ENCODE data around the gene DNAJA4.
A peak's percentile ranks its signal among the peaks of the same experiment; 100 is the strongest.

Gene DNAJA4

DNA sequence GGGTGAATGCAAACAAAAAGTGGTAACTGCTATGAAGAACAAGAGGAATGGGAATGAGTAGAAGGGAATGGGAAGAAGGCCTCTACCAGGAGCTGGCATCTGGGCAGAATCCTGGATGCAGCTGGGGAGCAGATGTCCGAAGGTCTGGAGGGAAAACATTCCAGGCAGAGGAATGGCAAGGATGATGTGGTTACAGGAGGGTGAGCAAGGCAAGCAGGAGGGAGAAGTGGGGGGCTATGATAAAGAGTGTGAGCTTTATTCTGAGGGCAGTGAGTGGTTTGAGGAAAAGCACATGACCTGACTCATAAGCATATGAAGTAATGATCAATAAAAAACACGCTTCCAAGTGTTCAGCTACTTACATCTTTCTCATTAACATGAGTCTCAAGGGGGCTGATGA lies 18.0 kb downstream of the DNAJA4 start:
- DNase-seq, result no peak

DNA sequence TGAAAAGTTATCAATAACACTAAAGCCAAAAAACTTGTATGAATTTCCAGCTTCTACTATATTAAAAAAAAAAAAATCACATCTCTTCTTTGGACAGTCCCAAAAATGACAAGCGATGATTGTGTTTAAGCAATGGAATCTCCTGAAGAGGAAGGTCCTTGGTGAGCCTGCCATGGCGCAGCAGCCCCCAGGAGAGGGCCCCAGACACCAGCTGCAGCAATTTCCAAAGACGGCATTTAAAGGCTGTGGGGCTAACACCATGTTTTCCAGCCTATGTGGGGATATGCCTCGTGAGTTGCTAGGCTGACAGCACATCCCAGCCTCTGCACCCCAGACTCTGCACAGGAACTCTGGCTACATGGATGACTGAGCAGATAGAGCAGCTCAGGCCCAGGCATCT lies 20.4 kb downstream of the DNAJA4 start:
- no peak for DNase-seq

DNA sequence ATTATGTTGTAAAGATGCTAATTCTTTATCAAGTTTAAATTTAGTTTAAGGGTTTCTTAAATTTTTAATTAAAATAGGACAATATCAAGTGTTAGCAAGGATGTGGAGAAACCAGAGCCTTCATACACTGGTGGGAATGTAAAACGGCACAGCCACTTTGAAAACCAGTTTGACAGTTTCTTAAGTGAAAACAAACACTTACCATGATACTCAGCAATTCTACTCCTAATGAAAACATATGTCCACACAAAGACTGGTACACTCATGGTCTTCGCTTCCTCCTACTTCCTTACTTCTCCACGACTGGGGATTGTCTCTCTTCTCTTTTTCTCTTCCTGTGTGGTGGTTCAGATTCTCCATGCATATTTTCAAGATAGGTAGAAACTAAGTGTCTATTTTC lies 25.9 kb downstream of the DNAJA4 start:
- no peak for DNase-seq

DNA sequence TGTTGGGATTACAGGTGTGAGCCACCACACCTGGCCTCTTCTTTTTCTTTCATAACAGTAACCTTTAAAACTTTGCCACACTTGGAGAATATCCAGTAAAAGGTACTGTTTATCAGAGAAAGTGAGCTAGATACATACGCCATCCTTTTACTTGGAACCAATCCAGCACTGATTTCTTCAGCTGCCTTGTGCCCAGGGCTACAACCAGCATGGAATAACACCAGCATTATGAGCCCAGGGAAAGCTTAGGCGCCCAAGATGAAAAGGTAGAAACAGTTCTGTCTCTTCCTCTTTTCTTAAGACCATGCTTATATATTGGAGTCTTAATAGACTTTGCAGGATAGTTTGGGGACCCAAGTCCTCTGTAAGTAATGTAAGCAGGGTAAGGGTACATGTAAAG lies 26.7 kb downstream of the DNAJA4 start:
- no peak for DNase-seq

DNA sequence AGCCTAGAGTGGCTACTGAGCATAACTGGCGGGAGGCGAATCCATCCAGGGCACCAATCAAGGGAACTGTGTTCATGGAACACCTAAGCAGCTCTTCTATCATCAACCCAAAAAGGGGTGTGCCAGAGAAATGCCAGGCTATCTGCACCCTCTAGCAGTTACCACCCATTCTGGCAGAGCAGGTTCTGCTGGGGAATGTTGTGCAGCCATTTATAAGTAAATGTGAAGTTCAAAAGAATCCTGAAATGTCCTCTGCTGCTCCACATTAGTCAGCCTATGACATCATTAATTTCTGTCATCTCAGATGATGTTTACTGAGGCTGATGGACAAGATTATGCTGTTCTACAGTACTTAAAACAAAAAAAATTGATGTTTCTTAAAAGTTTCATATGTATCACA lies 27.3 kb downstream of the DNAJA4 start:
- no peak for DNase-seq

DNA sequence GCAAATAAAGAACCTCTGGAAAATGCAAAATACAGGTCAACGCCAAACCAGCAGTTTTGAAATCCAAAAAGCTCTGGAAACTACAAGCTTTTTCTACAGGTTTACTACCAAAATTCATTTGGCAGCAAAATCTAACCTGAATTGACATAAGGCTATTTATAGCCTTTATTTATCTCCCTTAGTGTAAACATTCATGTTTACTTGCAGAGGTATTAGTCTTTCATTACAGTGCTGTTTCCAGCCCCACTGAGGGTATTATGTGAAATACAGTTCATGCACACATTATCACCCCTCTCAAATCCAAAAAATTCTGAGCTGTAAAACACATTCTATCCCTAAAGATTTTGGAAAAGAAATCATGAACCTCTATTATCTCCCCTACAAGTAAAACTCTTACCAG lies 27.9 kb downstream of the DNAJA4 start:
- DNase-seq, result no peak

DNA sequence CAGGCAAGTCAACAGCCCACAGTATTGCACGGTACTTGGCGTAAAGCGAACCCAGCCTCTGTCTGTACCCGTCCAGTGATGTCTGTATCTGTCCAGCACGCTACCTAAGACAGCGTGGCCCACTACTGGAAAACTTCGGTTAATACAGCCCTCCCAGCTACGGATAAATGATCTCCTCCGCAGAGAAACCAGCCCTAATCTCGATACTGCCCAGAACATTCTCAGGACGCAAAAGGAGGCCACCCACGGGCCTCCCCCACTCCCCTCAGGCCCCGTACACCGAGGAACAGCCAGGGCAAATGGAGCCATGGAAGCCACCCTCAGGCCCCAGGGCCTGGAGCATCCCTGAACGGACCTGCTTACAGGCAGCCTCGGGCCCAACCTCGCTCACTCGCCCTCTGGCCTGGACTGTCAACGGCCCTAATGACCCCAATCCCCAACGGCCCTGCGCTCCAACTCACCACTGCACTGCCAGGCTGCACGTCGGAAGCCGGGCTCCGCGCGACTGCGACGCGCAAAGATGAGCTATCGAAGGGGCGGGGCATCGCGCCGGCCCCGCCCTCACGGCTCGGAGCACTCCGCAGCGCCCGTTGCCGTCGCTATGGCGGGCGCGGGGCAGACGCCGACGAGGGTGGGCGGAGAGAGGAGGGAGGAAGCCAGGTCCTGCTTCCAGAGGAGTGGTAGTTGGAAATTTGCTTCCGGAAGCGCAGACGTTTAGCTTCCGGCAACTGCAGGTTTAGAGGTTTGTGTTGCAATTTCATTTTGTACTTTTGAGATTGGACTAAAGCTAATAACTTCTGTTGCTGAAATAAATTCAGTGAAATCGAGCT lies 35.0 kb downstream of the DNAJA4 start, which contains the start of gene SKIC8:
Gene SKIC8 (minus strand): TSS at position 509 of the 830 bp plus-strand sequence. CDS start 3,923 bp downstream, outside the sequence.
- DNase-seq, result peak; percentile 90

DNA sequence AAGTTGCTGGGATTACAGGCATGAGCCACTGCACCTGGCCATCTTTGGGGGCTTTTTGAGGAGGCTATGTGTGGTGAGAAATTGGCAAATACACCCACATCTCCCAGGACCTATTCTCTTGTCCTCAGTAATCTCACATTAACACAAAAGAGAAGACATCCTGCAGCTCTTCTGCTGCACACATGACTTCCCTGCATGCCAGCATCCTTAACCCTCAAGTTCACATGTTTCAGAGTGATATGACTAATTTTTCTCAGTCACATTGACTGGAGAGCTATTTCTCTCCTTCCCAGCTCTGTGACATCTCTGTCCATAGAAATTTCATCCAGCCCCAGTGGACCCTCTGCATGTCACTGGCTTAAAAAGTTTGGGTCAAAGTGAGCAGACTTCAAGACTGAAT lies 37.0 kb downstream of the DNAJA4 start:
- DNase-seq, result no peak

DNA sequence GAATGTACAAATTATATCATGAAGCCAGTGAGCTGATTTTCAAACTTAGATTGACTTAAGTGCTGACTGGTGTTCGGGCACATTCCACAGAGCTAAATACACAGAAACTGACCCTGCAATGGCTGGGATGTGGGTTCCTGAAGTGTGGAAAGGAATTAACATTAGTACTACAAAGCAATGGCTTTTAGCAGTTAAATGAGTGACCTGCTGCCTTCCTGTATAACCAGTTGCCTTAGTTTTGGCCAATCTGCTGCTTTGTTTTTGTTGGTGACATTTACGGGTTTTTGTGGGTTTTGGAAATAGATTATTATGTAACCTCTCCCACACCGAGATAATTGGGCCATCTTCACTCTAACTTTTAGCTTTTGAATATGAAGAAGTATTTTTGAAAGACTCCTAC lies 37.5 kb downstream of the DNAJA4 start:
- DNase-seq, result no peak

DNA sequence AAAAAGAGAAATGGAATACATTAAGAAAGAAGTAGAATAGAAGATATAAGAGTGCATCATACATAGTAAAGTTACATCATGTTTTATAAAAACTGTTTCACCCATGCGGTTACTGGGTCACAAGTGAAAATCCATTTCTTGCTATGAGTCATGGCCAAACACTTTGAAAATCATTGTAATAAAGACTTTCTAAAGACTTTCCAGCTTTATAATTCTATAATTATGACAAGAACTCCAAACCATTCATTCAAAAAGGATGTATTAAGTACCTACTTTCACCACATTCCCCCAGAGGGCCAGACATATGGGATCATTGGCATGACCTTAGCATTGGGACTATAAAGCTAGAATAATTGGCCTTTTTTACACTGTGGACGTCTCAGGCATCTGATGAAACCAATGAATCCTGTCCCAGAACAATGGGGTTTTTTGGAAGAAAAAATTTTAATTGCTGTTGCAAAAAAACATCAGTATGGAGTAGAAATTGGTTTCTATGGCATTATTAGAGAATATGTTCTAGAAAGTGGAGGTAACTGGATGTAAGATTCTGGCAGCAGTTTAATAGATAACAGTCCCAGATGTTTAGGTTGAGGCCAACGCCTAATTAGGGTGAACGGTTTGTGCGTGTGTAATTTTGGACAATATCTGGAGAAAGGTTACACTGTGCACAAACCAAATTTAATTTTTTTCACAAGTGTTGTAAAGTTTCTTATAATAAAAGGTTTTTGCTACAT lies 38.4 kb downstream of the DNAJA4 start:
- no peak for DNase-seq

DNA sequence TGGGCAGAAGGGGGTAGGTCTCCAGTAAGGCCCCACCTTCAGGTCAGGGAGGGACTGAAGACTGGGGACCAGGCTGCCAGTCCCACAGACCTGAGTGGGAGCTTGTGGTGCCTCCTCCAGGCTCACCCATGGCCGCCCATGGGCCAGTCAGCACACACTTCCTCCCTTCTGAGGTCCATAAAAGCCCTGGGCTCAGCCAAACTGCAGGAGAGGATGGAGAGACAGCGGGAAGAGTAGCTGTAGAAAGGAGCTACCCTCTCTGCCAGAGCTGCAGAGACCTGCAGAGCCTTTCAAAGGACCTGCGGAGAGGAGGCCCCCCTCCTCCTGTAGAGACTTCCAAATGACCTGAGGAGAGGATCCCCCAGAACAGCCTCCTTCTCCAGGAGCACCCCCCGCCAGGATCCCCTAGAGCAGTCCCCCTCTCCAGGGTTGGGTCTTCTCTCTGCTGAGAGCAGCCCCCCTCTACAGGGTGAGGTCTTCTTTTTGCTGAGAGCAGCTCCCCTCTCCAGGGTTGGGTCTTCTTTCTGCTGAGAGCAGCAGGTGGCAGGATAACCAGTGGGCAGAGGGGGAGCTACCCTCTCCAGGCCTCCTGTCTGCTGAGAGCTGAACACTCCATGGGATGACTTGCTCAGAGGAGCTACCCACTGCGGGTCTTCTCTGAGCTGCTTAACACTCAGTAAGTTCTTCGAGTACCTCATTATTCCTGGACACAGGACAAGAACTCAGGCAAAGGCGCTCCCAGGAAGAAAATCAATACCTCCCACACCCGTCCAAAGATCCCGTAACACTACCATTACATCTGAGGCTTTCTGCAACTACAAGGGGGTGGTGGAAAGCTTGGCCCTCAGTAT lies 40.1 kb downstream of the DNAJA4 start:
- no peak for DNase-seq

DNA sequence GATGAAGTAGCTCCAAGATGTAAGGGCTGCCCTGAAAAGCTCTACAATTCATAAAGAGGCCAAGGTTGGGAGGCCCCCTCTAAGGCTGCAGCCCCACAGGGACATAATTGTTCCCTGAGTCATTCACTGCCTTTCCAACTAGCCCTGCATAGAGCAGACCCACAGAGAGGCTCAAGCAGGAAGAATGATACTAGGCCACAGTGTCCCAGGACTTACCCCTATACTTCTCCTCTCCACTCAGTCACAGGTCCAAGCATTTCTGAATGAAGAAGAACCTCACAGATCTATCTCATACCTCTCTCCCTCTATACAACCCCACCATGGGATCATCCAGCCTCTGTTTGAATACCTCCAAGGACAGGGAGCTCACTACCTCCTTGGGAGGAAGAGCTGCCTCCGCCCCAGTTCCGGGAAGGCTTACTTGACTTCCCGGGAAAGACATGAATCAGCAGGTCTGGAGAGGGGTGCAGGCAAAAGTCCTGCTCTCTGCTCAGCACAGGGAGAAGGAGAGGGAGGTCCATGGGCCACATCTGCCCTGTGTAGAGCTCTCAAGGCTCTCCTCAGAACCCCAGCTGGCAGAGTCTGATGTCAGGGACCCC lies 41.9 kb downstream of the DNAJA4 start:
- no peak for DNase-seq

DNA sequence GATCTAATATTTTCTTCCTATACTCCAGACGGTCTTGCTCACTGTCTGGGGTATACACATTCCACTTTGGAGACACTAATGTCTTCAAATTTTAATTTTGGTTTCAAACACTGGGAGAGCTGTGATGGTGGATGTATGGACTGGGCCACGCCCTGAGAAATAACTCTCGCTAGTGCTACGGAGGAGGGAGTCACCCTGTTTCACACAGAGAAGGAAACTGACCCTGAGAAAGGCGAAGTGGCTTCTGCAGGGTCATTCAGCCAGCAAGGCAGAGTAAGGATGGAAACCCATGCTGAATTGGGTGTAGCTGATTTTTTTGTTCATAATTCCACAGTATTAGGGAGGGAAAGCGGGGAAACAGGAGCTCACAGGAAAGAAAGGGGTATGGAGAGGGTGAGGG lies 43.6 kb downstream of the DNAJA4 start:
- peak; percentile 31 for DNase-seq

DNA sequence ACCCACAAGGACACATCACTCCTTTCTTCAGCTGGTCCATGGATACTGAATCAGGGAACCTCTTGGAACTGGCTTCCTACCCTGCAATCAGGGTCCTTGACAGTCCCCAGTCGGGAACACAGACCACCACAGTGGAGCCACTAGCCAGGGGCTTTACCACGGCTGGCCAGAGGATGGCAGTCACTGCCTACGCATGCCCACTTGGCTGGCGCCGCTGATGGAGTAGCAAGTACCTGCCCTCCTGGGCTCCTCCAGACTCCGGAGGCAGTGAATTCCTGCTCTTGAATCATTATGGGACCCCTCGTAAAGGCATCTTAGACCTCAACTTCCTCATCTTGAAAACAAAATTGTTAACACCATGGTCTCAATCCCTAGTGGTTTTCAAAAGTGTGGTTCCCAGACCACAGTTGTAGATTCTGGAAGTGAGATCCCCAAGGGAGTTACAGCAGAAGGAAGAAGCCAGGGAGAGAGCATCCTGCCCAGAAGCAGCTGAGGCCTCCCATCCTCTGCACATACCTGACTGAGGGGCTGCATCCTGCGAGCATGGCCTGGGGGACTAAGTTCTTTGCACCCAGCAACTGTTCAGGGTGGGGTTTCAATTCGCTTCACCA lies 44.2 kb downstream of the DNAJA4 start:
- DNase-seq, result peak; percentile 43

DNA sequence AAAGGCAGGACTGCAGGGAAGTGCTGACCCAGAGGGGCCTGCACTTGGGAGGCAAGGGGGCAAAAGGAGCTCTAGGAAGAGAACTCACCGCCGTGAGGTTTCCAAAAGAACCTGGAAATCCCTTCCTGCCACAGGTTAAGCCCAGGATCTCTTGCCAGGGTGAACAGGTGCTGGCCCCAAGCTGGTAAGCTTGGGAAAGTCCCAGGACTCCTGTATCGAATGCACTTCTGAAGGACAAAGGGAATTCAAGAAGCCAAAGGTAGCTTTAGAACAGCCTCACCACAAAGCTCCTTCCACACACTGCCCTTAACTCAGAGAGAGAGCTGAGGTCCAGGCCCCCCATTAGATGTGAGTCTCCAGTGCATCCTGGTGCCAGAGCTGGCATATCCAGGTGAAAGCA lies 46.9 kb downstream of the DNAJA4 start:
- no peak for DNase-seq

DNA sequence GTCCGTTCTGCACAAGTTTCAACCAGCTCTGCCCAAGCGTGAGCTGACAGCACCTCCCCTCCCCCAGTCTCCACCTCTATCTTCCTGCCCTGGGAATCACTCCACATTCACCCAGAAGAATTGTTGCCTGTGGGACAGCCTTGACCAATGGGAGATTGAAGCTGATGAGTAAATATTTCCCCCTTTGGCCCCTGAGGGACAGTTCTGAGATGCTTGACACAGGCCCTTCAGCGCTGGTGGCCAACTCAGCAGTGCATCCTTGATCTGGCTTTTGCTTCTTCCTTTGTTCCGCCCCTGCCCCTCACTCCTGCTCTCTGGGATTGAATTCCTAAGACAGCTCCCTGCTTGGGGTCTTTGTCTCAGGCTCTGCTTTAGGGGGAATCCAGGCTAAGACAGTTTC lies 48.2 kb downstream of the DNAJA4 start:
- DNase-seq, result no peak

DNA sequence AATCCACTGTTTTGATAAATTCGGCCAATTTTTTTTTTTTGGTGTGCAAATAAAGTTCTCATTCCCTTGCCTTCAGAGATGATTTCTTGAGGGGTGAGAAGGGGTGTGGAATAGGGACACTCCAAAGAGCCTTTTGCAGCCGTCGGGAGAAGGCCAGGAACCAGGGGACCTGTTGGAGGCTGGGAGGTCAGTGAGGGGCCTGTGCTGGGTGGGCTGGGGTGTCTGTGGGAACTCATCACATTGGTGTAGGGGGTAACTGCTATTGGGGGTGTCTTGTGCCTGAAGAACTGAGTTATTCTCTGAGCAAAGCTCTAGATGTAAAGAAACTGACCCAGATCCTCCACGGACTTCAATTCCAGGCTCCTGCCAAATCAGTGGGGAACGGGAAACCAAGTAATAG lies 48.6 kb downstream of the DNAJA4 start:
- DNase-seq, result no peak

DNA sequence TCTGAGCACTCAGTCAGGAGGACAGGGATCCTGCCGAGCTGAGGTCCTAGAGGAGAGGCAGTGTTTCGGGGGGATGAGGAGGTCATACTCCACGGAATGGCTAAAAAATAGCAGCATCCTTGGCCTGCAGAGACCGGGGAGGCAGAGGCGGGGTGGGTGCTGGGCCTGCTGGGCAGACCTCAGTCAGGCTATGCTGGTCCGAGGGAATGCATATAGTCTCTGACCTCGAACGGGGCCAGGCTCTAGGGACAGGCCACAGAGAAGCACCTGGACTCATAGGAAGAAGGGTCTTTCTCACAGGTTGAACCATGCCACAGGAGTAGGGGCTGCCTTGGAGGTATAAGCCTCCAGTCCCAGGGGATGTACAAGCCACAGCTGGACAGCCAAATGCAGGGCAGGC lies 49.0 kb downstream of the DNAJA4 start:
- DNase-seq, result no peak

DNA sequence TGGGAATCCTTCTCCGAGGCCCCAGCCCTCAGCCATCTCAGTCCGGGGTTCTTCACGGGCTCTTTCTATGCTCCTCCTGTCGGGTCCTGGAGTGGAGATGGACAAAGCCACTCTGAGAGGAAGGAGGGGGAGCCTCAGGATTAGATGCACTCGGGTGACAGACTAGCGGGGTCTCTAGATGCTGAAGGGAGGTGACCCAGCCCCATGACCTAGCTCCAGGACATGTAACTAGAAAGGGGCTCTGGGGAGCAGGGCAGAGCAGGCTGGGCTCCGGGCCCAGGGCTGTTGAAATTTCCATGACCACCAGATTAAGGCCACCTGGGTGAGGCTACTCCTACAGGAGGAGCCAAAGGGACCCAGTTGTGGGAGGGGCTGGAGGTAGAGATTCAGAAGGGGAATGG lies 49.8 kb downstream of the DNAJA4 start:
- DNase-seq, result no peak

DNA sequence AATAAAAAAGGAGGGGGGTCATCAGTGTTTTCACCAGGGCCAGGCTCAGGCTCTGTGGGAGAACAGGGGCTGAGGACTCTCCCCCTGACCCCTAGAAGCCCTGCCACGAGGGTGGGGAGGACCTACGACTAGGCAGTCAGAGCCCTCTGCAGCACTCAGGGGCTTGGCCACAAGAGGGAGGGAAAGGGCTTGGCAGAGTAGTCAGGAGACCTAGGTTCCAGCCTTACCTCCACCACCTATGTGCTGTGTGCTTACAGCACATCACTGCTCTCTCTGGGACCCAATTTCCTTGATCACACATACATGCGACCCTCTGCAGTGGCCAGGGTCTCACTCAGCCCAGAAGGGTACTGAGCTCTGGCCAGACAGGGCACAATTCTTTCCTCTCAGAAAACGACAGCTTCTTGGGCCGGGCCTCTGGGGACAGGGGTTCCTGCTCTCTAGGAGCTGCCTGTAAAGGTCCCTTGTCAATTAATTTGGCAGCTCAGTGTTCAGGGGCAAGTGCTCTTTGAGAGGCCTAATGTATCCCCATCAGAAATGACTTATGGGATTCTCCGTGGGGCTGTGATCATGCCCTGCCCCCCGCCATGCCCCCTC lies 51.4 kb downstream of the DNAJA4 start:
- no peak for DNase-seq

DNA sequence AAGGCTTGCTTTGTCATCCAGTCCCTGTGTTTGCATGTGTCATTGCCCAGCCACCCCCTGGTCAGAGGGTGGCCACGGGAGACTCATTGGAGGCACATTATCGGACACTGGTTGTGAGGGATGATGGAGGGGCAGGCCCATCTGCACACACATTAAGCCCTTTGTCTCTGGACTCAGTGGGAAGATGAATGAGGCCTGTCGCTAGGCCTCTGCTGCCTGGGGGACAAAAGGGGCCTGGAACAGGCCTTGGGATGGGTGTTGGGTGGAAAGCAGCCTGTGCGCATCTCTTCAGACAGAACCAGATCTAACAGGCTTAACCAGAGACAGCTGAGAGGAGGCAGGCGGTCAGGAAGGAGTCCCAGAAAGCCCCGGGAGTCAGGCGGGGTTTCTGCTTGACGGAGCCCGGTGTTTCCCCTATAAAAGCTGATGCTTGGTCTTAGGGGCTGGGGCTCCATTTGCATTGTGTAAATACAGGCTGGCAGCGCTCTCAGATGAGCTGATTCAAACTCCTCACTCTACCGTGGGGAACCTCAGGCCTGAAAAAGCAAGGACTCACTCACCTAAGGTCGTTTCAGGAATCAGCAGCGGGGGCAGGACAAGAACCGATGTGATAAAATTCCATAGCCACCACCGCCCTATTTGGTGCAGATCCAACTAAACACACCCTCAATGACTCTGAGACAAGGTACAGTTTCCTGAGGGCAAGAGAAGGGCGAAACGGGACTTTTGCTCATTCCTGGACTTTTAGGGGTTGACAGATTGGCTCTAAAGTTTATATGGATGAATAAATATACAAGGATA lies 52.1 kb downstream of the DNAJA4 start:
- DNase-seq, result no peak
